ENCODE data around the gene PAN3. TPM values are rescaled to one million over a fixed set of nuclear protein-coding genes. Genes with fewer than 3 reads are reported as not detected.

Gene PAN3
- total and polyA plus RNA-seq, 2 experiments from 2014 or later, result 27.4 to 58.2 TPM

GRCh38 chr13:28257305-28257704 is 119.0 kb downstream of the PAN3 start:
- DNase-seq (ENCODE audit: low spot score), result no peak
- Mint-ChIP-seq H3K27me3 (ENCODE audit: insufficient read depth, low read depth, poor library complexity) (peaks cover 5% of the 10 kb centered on the region), H3K4me3 (no peak overlapping the region), H3K27ac (no peak overlapping the region), H3K9me3 (no peaks in the 10 kb centered on the region), H3K36me3 (ENCODE audit: low read depth) (peaks cover 37% of the 10 kb centered on the region), H3K4me1 (peaks cover 25% of the 10 kb centered on the region; the same call in 2 of the 3 replicates)
- Histone ChIP-seq H3K79me2 (replicated peaks; ENCODE audit: insufficient read depth) (peaks cover 6% of the 10 kb centered on the region; the same call in 1 of the 2 replicates), H3K4me2 (no peak overlapping the region), H2AFZ (no peak overlapping the region), H3K27me3 (ENCODE audit: insufficient read depth) (no peaks in the 10 kb centered on the region), H3K9me2 (ENCODE audit: insufficient read depth) (no peaks in the 10 kb centered on the region), H3K36me3 (ENCODE audit: insufficient read depth) (peaks cover 14% of the 10 kb centered on the region; the same call in 1 of the 2 replicates), H3K27ac (ENCODE audit: low read depth) (no peak overlapping the region), H3F3A (replicated peaks; ENCODE audit: low read depth) (no peaks in the 10 kb centered on the region; the same call in 1 of the 2 replicates), H4K20me1 (replicated peaks; ENCODE audit: insufficient read depth) (peaks cover 4% of the 10 kb centered on the region; the same call in 1 of the 2 replicates), H3K4me3 (no peak overlapping the region), H3K4me1 (ENCODE audit: insufficient read depth) (no peaks in the 10 kb centered on the region)
- no peak for TF ChIP-seq POLR2AphosphoS5 (IDR thresholded peaks at IDR 0.05; ENCODE audit: low read depth)
- no peak for TF ChIP-seq CREB1 (CRISPR knock-in tag; IDR thresholded peaks at IDR 0.05; ENCODE audit: low read depth)
- TF ChIP-seq STAT1 (IDR thresholded peaks at IDR 0.05; ENCODE audit: unreplicated experiment), result no peak
- ATAC-seq, result no peak

- H2AFZ ChIP-seq, result no peak overlapping the region
- H3F3A ChIP-seq (replicated peaks; ENCODE audit: low read depth), result no peaks in the 10 kb centered on the region; the same call in 1 of the 2 replicates
- H3K79me2 ChIP-seq (replicated peaks; ENCODE audit: insufficient read depth), result no peaks in the 10 kb centered on the region
- no peaks in the 10 kb centered on the region for H3K9me3 Mint-ChIP-seq
- DNase-seq (ENCODE audit: low spot score) (no peak), ATAC-seq (no peak)
- H3K36me3 ChIP-seq (ENCODE audit: insufficient read depth), result peaks cover 14% of the 10 kb centered on the region; the same call in 1 of the 2 replicates
- no peaks in the 10 kb centered on the region for H3K9me2 ChIP-seq (ENCODE audit: insufficient read depth)
- H3K4me3 ChIP-seq, result no peak overlapping the region
- peaks cover 4% of the 10 kb centered on the region; the same call in 1 of the 2 replicates for H4K20me1 ChIP-seq (replicated peaks; ENCODE audit: insufficient read depth)
- TF ChIP-seq CREB1 (CRISPR knock-in tag; IDR thresholded peaks at IDR 0.05; ENCODE audit: low read depth) (no peak), NANOG (IDR thresholded peaks at IDR 0.05; ENCODE audit: borderline replicate concordance) (no peak), ZNF331 (CRISPR knock-in tag; IDR thresholded peaks at IDR 0.05; ENCODE audit: low read depth) (no peak), CTCF (conservative IDR thresholded peaks at IDR 0.05; ENCODE audit: low read depth in 2 of 2) (no peak), EZH2phosphoT487 (IDR thresholded peaks at IDR 0.05; ENCODE audit: unreplicated experiment) (no peak), JUNB (IDR thresholded peaks at IDR 0.05; ENCODE audit: unreplicated experiment) (no peak), EZH2 (IDR thresholded peaks at IDR 0.05; ENCODE audit: low read depth, unreplicated experiment) (no peak), REST (IDR thresholded peaks at IDR 0.05; ENCODE audit: unreplicated experiment) (no peak), ZNF114 (CRISPR knock-in tag; IDR thresholded peaks at IDR 0.05) (no peak)
- H3K4me1 ChIP-seq (ENCODE audit: insufficient read depth), result no peaks in the 10 kb centered on the region
- no peak overlapping the region for H3K4me2 ChIP-seq
- H3K27me3 ChIP-seq (ENCODE audit: insufficient read depth), result no peaks in the 10 kb centered on the region
- H3K4me3 Mint-ChIP-seq, result no peak overlapping the region
- H3K27ac Mint-ChIP-seq, result no peak overlapping the region
- H3K27ac ChIP-seq (ENCODE audit: low read depth), result no peak overlapping the region
- peaks cover 21% of the 10 kb centered on the region; the same call in 2 of the 3 replicates for H3K4me1 Mint-ChIP-seq
- peaks cover 46% of the 10 kb centered on the region for H3K36me3 Mint-ChIP-seq (ENCODE audit: low read depth)
- H3K27me3 Mint-ChIP-seq (ENCODE audit: insufficient read depth, low read depth, poor library complexity), result peaks cover 4% of the 10 kb centered on the region
Observed at GRCh38 chr13:28258417-28258816, 120.1 kb downstream of the PAN3 start.

All from GM23338 (cell line).